IMR-90 (cell line): ENCODE results near the gene DHDH. TPM values are rescaled to one million over a fixed set of nuclear protein-coding genes. Genes with fewer than 3 reads are reported as not detected.

Source experiments
- ATAC-seq: fragments of 200-7000 bp; cut with Tn5 transposase; 2 replicates; pipeline ENCODE4 v1.9.1; 2020; ENCODE audit warnings: low read depth, mild to moderate bottlenecking, moderate library complexity
- BruUV-seq: library from RNA; stranded (reverse); fragments of 400-500 nt; replicated peaks from 2 replicates; lab custom pipeline; 2021; lab: Mats Ljungman, UMichigan
- CTCF ChIA-PET: fragments of 300-600 bp; formaldehyde crosslinking; extraction: SDS; loops from one replicate; lab custom pipeline; 2021; ENCODE audit warnings: antibody characterized with exemption; lab: Yijun Ruan, JAX
- POLR2A ChIA-PET: fragments of 300-600 bp; sonication (Branson Sonifier 250); formaldehyde crosslinking; loops from one replicate; lab custom pipeline; 2022; ENCODE audit warnings: antibody characterized with exemption; ENCODE audit not compliant: unreplicated experiment; lab: Charles Lee
- DNase-seq: peaks from one replicate; pipeline ENCODE4 v3.0.0; 2013
- H2AFZ ChIP-seq: replicated peaks from 2 replicates; pipeline ENCODE3; 2013; ENCODE audit warnings: low read length, mild to moderate bottlenecking; ENCODE audit not compliant: poor library complexity
- H2AK5ac ChIP-seq: 2 replicates; pipeline ENCODE4 v1.6.1; 2013; ENCODE audit warnings: low read depth, low read length, inconsistent platforms
- H2AK9ac ChIP-seq: replicated peaks from 2 replicates; pipeline ENCODE3; 2013; ENCODE audit warnings: mild to moderate bottlenecking, low read depth, low read length, moderate library complexity; ENCODE audit not compliant: poor library complexity
- H2BK120ac ChIP-seq: 2 replicates; pipeline ENCODE4 v1.6.1; 2013; ENCODE audit warnings: low read depth, low read length, inconsistent platforms
- H2BK15ac ChIP-seq: 3 replicates; pipeline ENCODE4 v1.6.1; 2013; ENCODE audit warnings: low read depth, low read length, inconsistent platforms
- H2BK20ac ChIP-seq: 2 replicates; pipeline ENCODE4 v1.6.1; 2013; ENCODE audit warnings: low read depth, mild to moderate bottlenecking, inconsistent platforms, low read length, moderate library complexity
- H2BK5ac ChIP-seq: 2 replicates; pipeline ENCODE4 v1.6.1; 2013; ENCODE audit warnings: mild to moderate bottlenecking, low read depth, low read length, inconsistent platforms; ENCODE audit not compliant: poor library complexity, severe bottlenecking
- H3K14ac ChIP-seq: replicated peaks from 2 replicates; pipeline ENCODE4 v1.6.1; 2013; ENCODE audit warnings: low read depth, low read length, inconsistent platforms
- H3K18ac ChIP-seq: 2 replicates; pipeline ENCODE4 v1.6.1; 2013; ENCODE audit warnings: low read depth, low read length, control low read depth
- H3K23ac ChIP-seq: 2 replicates; pipeline ENCODE4 v1.6.1; 2013; ENCODE audit warnings: low read depth, low read length, inconsistent platforms
- H3K27ac ChIP-seq: 2 replicates; pipeline ENCODE4 v1.5.1; 2013; ENCODE audit warnings: mild to moderate bottlenecking, control low read depth, low read length; ENCODE audit not compliant: insufficient read depth
- H3K27me3 ChIP-seq: 2 replicates; pipeline ENCODE4 v1.6.1; 2013; ENCODE audit warnings: low read length; ENCODE audit not compliant: control insufficient read depth, insufficient read depth
- H3K36me3 ChIP-seq: 2 replicates; pipeline ENCODE4 v1.6.1; 2013; ENCODE audit warnings: low read length, mixed read lengths; ENCODE audit not compliant: control insufficient read depth, insufficient read depth
- H3K4ac ChIP-seq: 2 replicates; pipeline ENCODE4 v1.6.1; 2013; ENCODE audit warnings: low read depth, low read length, inconsistent platforms
- H3K4me1 ChIP-seq: 2 replicates; pipeline ENCODE4 v1.6.1; 2013; ENCODE audit warnings: low read length, mixed read lengths; ENCODE audit not compliant: control insufficient read depth, insufficient read depth
- H3K4me2 ChIP-seq: 2 replicates; pipeline ENCODE4 v1.6.1; 2013; ENCODE audit warnings: low read depth, mild to moderate bottlenecking, control low read depth, low read length, moderate library complexity
- H3K4me3 ChIP-seq: 2 replicates; pipeline ENCODE4 v1.5.1; 2013; ENCODE audit warnings: low read depth, mild to moderate bottlenecking, control low read depth, low read length, moderate library complexity; ENCODE audit not compliant: insufficient read depth
- H3K56ac ChIP-seq: 2 replicates; pipeline ENCODE4 v1.6.1; 2013; ENCODE audit warnings: low read length, inconsistent platforms; ENCODE audit not compliant: insufficient read depth; ENCODE audit errors: extremely low read depth
- H3K79me1 ChIP-seq, 2 experiments: 2 replicates each; pipeline ENCODE4 v1.6.1; 2013; ENCODE audit warnings: low read length in 2 of 2, inconsistent platforms in 1 of 2, low read depth in 1 of 2
- H3K9ac ChIP-seq: 2 replicates; pipeline ENCODE4 v1.6.1; 2013; ENCODE audit warnings: low read depth, low read length, control low read depth
- H3K9me1 ChIP-seq: 2 replicates; pipeline ENCODE4 v1.6.1; 2013; ENCODE audit warnings: low read length, inconsistent platforms; ENCODE audit not compliant: insufficient read depth
- H3K9me3 ChIP-seq: 2 replicates; pipeline ENCODE4 v1.6.1; 2013; ENCODE audit warnings: low read length; ENCODE audit not compliant: control insufficient read depth, insufficient read depth
- H4K20me1 ChIP-seq: 2 replicates; pipeline ENCODE4 v1.6.1; 2013; ENCODE audit warnings: low read length, inconsistent platforms; ENCODE audit not compliant: insufficient read depth
- H4K5ac ChIP-seq: 2 replicates; pipeline ENCODE4 v1.6.1; 2013; ENCODE audit warnings: mild to moderate bottlenecking, low read depth, low read length, control low read depth
- H4K8ac ChIP-seq, 2 experiments: 2 replicates each; pipeline ENCODE4 v1.6.1; 2013; ENCODE audit warnings: low read depth in 2 of 2, low read length in 2 of 2, control low read depth in 1 of 2, inconsistent platforms in 1 of 2
- H4K91ac ChIP-seq: 2 replicates; pipeline ENCODE4 v1.6.1; 2013; ENCODE audit warnings: low read depth, low read length, inconsistent platforms; ENCODE audit not compliant: insufficient read depth
- BHLHE40 ChIP-seq: fragments of 150-350 bp; IDR thresholded peaks from 2 replicates; pipeline ENCODE4 v1.6.1; 2016; ENCODE audit warnings: mild to moderate bottlenecking, low read depth, low read length
- CEBPB ChIP-seq: IDR thresholded peaks from 2 replicates; pipeline ENCODE4 v1.6.1; 2012; ENCODE audit warnings: low read depth, low read length, improper control_type of control experiment
- CHD1 ChIP-seq: IDR thresholded peaks from 2 replicates; pipeline ENCODE4 v1.6.1; 2012; ENCODE audit warnings: low read depth, low read length, improper control_type of control experiment
- FOS ChIP-seq: fragments of 150-350 bp; IDR thresholded peaks from 2 replicates; pipeline ENCODE4 v1.6.1; 2016; ENCODE audit warnings: low read depth, low read length
- MAFK ChIP-seq: IDR thresholded peaks from 2 replicates; pipeline ENCODE4 v1.6.1; 2012; ENCODE audit warnings: low read depth, low read length, improper control_type of control experiment
- MAZ ChIP-seq: IDR thresholded peaks from 2 replicates; pipeline ENCODE4 v1.6.1; 2012; ENCODE audit warnings: low read depth, mild to moderate bottlenecking, low read length, improper control_type of control experiment, moderate library complexity, borderline replicate concordance
- MXI1 ChIP-seq: IDR thresholded peaks from 2 replicates; pipeline ENCODE4 v1.6.1; 2012; ENCODE audit warnings: low read depth, mild to moderate bottlenecking, low read length, moderate library complexity, borderline replicate concordance
- NFE2L2 ChIP-seq: fragments of 150-350 bp; IDR thresholded peaks from 2 replicates; pipeline ENCODE4 v1.6.1; 2016; ENCODE audit warnings: low read depth, mild to moderate bottlenecking, low read length
- POLR2A ChIP-seq: IDR thresholded peaks from 2 replicates; pipeline ENCODE4 v1.6.1; 2012; ENCODE audit warnings: mild to moderate bottlenecking, low read depth, low read length
- RAD21 ChIP-seq: IDR thresholded peaks from 2 replicates; pipeline ENCODE4 v1.6.1; 2012; ENCODE audit warnings: low read length, improper control_type of control experiment
- RCOR1 ChIP-seq: IDR thresholded peaks from 2 replicates; pipeline ENCODE4 v1.6.1; 2012; ENCODE audit warnings: mild to moderate bottlenecking, low read length, improper control_type of control experiment; ENCODE audit not compliant: insufficient replicate concordance
- RFX5 ChIP-seq: IDR thresholded peaks from 2 replicates; pipeline ENCODE4 v1.8.0; 2012; ENCODE audit warnings: low read depth, mild to moderate bottlenecking, low read length, moderate library complexity
- SMC3 ChIP-seq: fragments of 150-350 bp; IDR thresholded peaks from 2 replicates; pipeline ENCODE4 v1.6.1; 2016; ENCODE audit warnings: low read depth, mild to moderate bottlenecking, antibody characterized with exemption, low read length, moderate library complexity
- WGBS, 2 experiments: methylation state at CpG; one replicate each; pipeline versions ENCODE4 v1.1.5 to v1.1.7; 2013; ENCODE audit warnings: missing lambda C conversion rate in 2 of 2; ENCODE audit not compliant: insufficient read length in 1 of 2; ENCODE audit errors: extremely low coverage in 2 of 2; 5-methylcytosine and 5-hydroxymethylcytosine counted together
- dilution Hi-C: fragments of 300-500 bp; cut with HindIII; formaldehyde crosslinking; loops from one replicate; pipeline ENCODE4 v1.14.3; 2018; ENCODE audit warnings: low sequenced_read_pairs; ENCODE audit not compliant: unreplicated experiment
- in situ Hi-C: fragments of 300-500 bp; cut with MboI; formaldehyde crosslinking; loops from 3 replicates; pipeline ENCODE4 v1.14.3; 2019; ENCODE audit warnings: low sequenced_read_pairs, inconsistent platforms, mixed read lengths
- intact Hi-C: fragments of 100-400 bp; cut with micrococcal nuclease; formaldehyde crosslinking; loops from 2 replicates; pipeline ENCODE4 v1.10.0; 2022
- polyA plus RNA-seq, 3 experiments: library from polyadenylated mRNA; depleted of rRNA; stranded (reverse); fragments of >200 nt; gene quantifications; 2 replicates each; pipeline ENCODE4 v1.2.3, GENCODE V29; 2012; ENCODE audit warnings: low replicate concordance in 1 of 3
- total RNA-seq: library from RNA; depleted of rRNA; stranded (reverse); fragments of >200 nt; gene quantifications from 2 replicates; pipeline ENCODE4 v1.2.3, GENCODE V29; 2012
- TF ChIP-seq, protein P1 (sequence below): conservative IDR thresholded peaks from 2 replicates; pipeline ENCODE4 v1.5.1; 2012; ENCODE audit warnings: mild to moderate bottlenecking, low read depth, low read length, improper control_type of control experiment

The DHDH gene
- total and polyA plus RNA-seq, 2 of the 4 experiments (the other 2 are of a cell fraction), result 0.36 to 0.53 TPM

DNA sequence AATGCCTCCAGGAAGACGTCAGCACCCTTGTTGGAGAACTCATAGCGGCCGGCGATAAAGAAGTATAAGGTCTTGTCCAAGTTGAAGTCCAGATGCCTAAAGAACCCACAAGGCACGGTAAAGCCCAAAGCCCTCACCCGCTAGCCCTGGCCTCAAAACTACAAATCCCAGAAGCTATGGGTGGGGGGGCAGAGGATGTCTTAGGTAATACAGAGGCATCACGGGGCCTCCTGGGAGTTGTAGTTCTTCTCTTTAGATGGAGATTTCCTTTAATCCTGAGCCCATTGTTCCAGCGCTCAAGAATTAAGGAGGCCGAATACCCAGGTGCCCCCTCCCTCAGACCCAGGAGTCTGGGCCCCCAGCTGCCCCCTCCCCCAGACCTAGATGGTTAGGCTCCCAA lies 48.8 kb downstream of the DHDH start (continued):
- TF ChIP-seq MXI1 (no peak), RFX5 (no peak), FOS (no peak), CEBPB (no peak), CHD1 (no peak)

DNA sequence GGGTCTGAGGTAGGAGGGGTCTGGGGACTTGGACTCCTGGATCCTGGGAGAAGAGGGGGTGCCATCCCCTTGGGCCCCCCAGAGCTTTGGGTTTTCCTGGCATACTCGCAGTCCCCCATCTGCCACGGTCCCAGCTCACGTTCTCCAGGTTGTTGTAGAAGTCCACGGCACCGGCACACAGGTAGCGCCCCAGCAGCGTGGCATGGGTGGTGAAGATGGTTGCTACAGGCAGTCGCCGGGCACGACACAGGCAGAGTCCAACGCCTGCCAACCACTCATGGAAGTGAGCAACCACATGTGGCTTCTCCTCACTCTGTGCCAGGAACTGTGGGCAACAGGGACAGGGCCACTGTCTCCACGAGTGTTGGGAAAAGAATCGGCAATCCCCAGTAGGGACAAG lies 52.2 kb downstream of the DHDH start:
- no peak overlapping the region for H2BK120ac ChIP-seq
- H3K79me1 ChIP-seq, result peaks cover 27 to 57% of the 10 kb centered on the region in 2 experiments
- H3K9ac ChIP-seq, result no peak overlapping the region
- no peak overlapping the region for H4K8ac ChIP-seq
- H2BK5ac ChIP-seq, result no peak overlapping the region
- no peak for DNase-seq
- no peak overlapping the region for H3K23ac ChIP-seq
- no peak overlapping the region for H2AK5ac ChIP-seq
- TF ChIP-seq RAD21, result no peak
- TF ChIP-seq, protein P1, sequence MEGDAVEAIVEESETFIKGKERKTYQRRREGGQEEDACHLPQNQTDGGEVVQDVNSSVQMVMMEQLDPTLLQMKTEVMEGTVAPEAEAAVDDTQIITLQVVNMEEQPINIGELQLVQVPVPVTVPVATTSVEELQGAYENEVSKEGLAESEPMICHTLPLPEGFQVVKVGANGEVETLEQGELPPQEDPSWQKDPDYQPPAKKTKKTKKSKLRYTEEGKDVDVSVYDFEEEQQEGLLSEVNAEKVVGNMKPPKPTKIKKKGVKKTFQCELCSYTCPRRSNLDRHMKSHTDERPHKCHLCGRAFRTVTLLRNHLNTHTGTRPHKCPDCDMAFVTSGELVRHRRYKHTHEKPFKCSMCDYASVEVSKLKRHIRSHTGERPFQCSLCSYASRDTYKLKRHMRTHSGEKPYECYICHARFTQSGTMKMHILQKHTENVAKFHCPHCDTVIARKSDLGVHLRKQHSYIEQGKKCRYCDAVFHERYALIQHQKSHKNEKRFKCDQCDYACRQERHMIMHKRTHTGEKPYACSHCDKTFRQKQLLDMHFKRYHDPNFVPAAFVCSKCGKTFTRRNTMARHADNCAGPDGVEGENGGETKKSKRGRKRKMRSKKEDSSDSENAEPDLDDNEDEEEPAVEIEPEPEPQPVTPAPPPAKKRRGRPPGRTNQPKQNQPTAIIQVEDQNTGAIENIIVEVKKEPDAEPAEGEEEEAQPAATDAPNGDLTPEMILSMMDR, result no peak
- no peak for TF ChIP-seq RFX5
- no peak for TF ChIP-seq RCOR1
- TF ChIP-seq SMC3, result no peak
- no peak for TF ChIP-seq CHD1
- no peak for TF ChIP-seq MXI1
- no peak for TF ChIP-seq MAFK
- no peak for TF ChIP-seq POLR2A
- TF ChIP-seq NFE2L2, result no peak
- no peak for TF ChIP-seq FOS
- no peak for TF ChIP-seq MAZ
- TF ChIP-seq BHLHE40, result no peak
- no peak overlapping the region for H3K4me3 ChIP-seq
- no peak overlapping the region for H3K27ac ChIP-seq
- H2BK20ac ChIP-seq, result no peak overlapping the region
- WGBS, 2 experiments, result 98% methylated on average over 8 of the region's 13 CpGs; no CpG with 5 or more reads in 1 of the 2 experiments
- dilution Hi-C loops, result no loop called here
- H2AK9ac ChIP-seq, result no peak overlapping the region
- H3K18ac ChIP-seq, result no peak overlapping the region
- H2BK15ac ChIP-seq, result no peak overlapping the region
- intact Hi-C loops, result no loop called here
- peaks cover 4% of the 10 kb centered on the region for H3K4me1 ChIP-seq
- H3K36me3 ChIP-seq, result peaks cover 62% of the 10 kb centered on the region
- in situ Hi-C loops, result no loop called here
- ChIA-PET POLR2A (interaction anchor here (0.6 kb wide), 1 partner anchor 19 kb away, joined by 4 read pairs; no protein-coding TSS in a partner anchor), CTCF (no interaction called here)
- H4K20me1 ChIP-seq, result peaks cover 18% of the 10 kb centered on the region
- H3K56ac ChIP-seq, result no peak overlapping the region
- no peaks in the 10 kb centered on the region for H3K27me3 ChIP-seq
- no TSS peak for BruUV-seq
- ATAC-seq, result no peak
- no peaks in the 10 kb centered on the region for H3K9me3 ChIP-seq
- H4K5ac ChIP-seq, result no peak overlapping the region
- no peak overlapping the region for H3K14ac ChIP-seq
- no peak overlapping the region for H4K91ac ChIP-seq
- H3K9me1 ChIP-seq, result peaks cover 13% of the 10 kb centered on the region
- H2AFZ ChIP-seq, result no peak overlapping the region
- H3K4me2 ChIP-seq, result no peak overlapping the region
- no peak overlapping the region for H3K4ac ChIP-seq
